GM18867 (cell line): Measurements from ENCODE around the gene HTRA1.

Experiments
- ATAC-seq: cut with Tn5 transposase; IDR thresholded peaks from one replicate; pipeline ENCODE4 v1.9.1; 2021; ENCODE audit warnings: mild to moderate bottlenecking, moderate library complexity; ENCODE audit not compliant: unreplicated experiment

Gene HTRA1

DNA sequence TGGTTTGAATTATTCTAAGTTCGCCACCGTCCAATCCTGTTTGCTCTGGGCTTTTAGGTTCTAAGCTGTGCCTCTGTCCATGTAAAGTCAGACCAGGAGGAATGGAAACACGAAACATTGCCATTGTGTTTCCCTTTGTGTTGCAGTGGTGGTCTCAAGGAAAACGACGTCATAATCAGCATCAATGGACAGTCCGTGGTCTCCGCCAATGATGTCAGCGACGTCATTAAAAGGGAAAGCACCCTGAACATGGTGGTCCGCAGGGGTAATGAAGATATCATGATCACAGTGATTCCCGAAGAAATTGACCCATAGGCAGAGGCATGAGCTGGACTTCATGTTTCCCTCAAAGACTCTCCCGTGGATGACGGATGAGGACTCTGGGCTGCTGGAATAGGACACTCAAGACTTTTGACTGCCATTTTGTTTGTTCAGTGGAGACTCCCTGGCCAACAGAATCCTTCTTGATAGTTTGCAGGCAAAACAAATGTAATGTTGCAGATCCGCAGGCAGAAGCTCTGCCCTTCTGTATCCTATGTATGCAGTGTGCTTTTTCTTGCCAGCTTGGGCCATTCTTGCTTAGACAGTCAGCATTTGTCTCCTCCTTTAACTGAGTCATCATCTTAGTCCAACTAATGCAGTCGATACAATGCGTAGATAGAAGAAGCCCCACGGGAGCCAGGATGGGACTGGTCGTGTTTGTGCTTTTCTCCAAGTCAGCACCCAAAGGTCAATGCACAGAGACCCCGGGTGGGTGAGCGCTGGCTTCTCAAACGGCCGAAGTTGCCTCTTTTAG, 52.9 kb downstream of the HTRA1 start:
- ATAC-seq = no peak

- ATAC-seq = no peak
Measured at GRCh38 chr10:122515022-122515424, 53.7 kb downstream of the HTRA1 start.

GRCh38 chr10:122515588-122516231, 54.4 kb downstream of the HTRA1 start:
- ATAC-seq = peak; percentile 77

DNA sequence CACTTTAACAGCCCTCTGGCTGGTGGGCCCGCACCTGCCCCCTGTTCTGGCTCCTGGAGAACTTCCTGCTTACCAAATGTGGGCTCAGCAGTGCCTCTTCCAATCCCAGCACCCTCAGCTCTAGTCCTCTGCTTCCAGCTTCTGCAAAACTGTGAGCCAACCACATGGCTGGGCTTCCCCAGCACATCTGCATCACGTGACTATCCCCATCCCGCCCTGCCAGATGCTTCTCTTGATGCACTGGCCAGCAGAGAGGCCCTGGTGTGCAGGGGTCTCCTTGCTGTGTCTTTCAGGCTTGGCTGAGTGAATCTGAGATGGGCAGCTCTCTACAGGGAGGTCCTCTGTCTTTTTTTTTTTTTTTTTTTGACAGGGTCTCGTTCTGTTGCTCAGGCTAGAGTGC, 55.4 kb downstream of the HTRA1 start:
- ATAC-seq = no peak

- ATAC-seq = no peak
Measured at GRCh38 chr10:122519144-122519543, 57.8 kb downstream of the HTRA1 start.

DNA sequence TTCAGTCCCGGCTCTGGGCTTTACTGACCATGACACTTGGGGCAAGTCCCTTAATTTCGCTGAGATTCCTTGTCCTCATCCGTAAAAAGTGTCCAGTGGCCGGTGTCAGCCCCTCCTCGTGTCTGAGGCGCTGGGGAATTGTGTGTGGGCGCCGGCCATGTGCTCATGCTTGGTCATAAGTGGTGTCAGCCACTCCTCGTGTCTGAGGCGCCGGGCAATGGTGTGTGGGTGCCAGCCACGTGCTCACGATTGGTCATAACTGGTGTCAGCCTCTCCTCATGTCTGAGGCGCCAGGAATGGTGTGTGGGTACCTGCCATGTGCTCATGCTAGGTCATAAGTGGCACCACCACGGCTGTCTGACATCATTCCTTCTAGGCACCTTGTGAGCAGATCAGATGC, 58.5 kb downstream of the HTRA1 start:
- ATAC-seq = no peak

GRCh38 chr10:122521011-122521410, 59.7 kb downstream of the HTRA1 start:
- ATAC-seq = no peak

GRCh38 chr10:122524811-122525210, 63.5 kb downstream of the HTRA1 start:
- no peak for ATAC-seq

DNA sequence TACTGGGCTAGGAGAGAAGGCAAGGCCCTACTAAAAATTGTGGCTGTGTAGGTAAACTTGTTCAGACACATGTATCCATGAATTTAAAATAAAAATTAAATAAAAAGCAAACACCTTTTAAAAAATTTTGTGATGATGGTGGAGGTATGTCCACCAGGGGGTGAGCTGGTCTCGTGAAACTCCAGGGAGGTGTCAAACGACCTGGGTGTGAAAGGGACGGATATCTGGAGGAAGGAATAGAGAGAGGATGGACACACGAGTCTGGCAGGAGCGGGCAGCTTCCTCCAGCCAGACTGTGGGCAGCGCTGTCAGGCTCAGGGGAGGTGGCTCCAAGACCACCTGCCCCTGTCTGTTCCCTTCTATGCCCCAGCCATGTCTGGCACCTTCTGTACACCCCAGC, 64.4 kb downstream of the HTRA1 start:
- no peak for ATAC-seq

DNA sequence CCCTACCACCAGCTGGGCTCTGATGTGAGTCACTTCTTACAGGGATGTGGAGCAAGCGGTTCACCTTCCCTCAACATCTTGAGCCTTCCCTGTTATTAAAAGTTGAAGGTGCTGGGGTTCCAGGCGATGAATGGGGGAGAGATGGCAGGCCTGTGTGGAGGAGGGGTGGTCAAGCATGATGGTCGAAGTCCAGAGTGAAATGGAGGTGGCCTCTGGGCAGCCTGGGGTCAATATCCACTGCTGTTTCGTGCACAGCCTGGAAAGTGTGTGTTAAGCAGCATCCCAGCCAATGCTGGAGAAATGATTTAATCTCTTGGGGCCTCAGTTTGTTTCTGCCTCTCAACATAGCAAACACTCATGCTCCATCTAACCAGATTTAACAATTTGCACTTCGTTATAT, 65.5 kb downstream of the HTRA1 start:
- ATAC-seq = no peak

GRCh38 chr10:122530177-122530576, 68.8 kb downstream of the HTRA1 start:
- ATAC-seq = no peak

DNA sequence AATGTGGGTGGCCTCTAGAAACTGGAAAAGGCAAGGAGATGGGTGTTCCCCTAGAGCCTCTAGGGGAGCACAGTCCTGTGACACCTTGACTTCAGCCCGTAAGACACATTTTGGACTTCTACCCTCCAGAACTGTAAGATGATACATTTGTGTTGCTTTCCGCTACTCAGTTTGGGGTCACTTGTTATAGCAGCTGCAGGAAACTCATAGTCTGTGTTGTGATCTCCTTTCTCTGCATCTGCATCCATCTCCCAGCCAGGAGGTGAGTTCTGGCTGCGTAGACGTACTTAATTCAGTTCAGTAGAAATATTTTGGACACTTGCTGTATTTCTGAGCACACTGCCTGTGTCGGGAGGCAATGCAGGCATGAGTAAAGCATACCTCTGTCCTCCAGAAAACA, 69.9 kb downstream of the HTRA1 start:
- ATAC-seq = no peak

- ATAC-seq = no peak
Measured at GRCh38 chr10:122531939-122532338, 70.6 kb downstream of the HTRA1 start.

DNA sequence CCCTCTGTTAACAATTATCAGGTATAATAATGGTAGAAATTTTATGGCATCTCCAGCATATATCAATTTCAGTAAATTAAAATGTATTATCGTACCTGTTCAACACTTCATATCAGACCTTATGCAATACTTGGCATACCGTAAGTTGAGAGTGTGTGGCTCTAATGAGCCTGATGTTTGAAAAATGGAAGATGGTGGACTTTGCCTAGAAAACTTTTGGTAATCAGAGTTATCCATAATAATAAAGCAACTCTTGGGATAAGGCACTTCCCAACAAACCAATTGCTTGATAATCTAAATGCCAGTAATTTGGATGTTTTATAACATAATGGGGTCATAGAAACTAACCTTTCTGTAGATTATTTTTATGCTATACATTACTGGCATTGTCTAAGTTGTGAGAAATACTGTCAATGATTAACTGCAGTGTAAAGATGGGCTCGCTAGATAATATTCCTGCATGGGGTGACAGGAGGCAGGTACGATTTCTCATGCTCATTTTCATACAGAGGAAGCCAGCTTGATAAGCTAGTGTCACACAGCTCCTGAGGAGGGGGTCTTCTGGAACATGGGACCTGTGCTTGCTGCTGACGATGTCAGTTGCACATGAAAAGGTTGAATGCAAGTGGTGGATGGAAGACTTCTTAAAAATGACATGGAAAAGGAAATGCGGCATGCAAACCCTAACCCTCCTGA, 71.4 kb downstream of the HTRA1 start:
- no peak for ATAC-seq

GRCh38 chr10:122537545-122537944, 76.2 kb downstream of the HTRA1 start:
- ATAC-seq = no peak

DNA sequence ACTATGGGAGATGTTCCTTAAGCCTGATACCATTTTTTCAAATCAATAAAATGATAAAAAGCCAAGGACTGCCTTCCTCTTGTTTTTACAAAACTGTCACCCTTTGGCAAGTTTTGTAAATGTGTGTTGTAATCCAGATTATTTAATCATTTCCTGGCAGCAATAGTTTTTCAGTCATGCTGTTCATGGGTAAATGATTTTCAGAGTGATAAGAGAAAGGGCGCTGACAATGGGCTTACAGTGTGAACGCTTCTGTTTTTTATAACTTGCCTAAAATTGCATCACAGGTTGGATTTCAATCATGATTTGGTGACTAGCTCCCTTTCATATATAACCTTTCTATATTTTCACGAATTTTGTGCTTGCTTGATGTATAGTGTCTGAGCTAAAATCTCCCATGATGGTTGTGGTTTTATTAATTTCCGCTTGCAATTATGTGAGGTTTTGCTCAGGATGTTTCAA, 80.2 kb downstream of the HTRA1 start:
- no peak for ATAC-seq

- ATAC-seq = no peak
Measured at GRCh38 chr10:122543676-122544445, 82.5 kb downstream of the HTRA1 start.

GRCh38 chr10:122544493-122544892, 83.1 kb downstream of the HTRA1 start:
- no peak for ATAC-seq

DNA sequence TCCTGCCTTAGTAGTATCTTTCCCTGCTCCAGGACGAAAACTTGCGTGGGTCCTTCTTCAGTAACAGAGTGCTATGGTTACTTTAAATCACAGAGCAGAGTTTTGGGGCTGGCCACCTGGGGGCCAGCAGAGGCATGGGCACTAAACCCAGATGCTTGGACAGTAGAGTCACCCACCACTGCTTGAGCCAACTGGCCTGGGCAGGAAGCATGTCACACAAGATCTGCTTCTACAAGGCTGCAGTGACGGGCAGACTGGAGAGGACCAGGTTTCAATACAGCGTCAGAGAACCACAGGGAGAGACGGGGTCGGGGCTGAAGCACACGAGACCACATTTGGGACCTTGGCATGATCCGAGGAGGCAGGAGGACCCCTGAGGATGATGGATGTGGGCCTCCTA, 84.9 kb downstream of the HTRA1 start:
- ATAC-seq = no peak

GRCh38 chr10:122548407-122549085, 87.2 kb downstream of the HTRA1 start:
- ATAC-seq = no peak

DNA sequence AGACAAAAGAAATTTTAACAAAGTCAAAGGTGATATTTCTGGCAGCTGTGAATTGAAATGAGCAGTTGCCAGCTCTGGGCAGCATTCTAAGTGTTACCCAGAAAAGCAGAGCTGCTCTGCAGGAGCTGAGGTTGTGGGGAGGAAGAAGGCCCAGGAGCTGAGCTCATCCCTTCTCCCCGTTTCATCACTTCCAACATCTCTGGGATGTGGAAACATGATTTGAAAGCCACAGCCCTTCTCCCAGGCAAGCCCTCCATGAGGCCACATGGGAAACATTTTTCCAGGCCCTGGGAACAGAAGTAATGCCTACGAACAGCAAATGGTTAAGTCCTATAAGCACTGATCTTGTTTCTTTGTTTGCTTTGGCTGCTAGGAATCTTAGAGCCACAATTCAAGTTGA, 88.3 kb downstream of the HTRA1 start:
- no peak for ATAC-seq
